Activated CD4-positive, alpha-beta memory T cell treated with anti-CD3 and anti-CD28 coated beads for 36 hours (primary cell): ENCODE measurements around the gene SLX4IP. TPM values are rescaled to one million over a fixed set of nuclear protein-coding genes. Genes with fewer than 3 reads are reported as not detected.

Experiments
- CTCF ChIA-PET: fragments of 350-600 bp; sonication (Branson Sonifier 250); formaldehyde crosslinking; loops from one replicate; lab custom pipeline; 2021; ENCODE audit warnings: antibody characterized with exemption, inconsistent platforms; lab: Charles Lee
- POLR2A ChIA-PET: fragments of 350-600 bp; sonication (Branson Sonifier 250); formaldehyde crosslinking; loops from one replicate; lab custom pipeline; 2021; ENCODE audit warnings: antibody characterized with exemption; lab: Charles Lee
- DNase-seq: peaks from one replicate; pipeline ENCODE4 v3.0.0-alpha.2; 2020
- H3K27ac Mint-ChIP-seq: one replicate; pipeline ENCODE4 v1.8.0; 2021; ENCODE audit warnings: mixed read lengths
- H3K27me3 Mint-ChIP-seq: one replicate; pipeline ENCODE4 v1.8.0; 2021; ENCODE audit warnings: mixed read lengths
- H3K36me3 Mint-ChIP-seq: one replicate; pipeline ENCODE4 v1.8.0; 2021; ENCODE audit warnings: mixed read lengths
- H3K4me1 Mint-ChIP-seq: one replicate; pipeline ENCODE4 v1.8.0; 2021; ENCODE audit warnings: low read depth, mixed read lengths
- H3K4me3 Mint-ChIP-seq: one replicate; pipeline ENCODE4 v1.8.0; 2021; ENCODE audit warnings: mild to moderate bottlenecking, mixed read lengths
- H3K9me3 Mint-ChIP-seq: one replicate; pipeline ENCODE4 v1.8.0; 2021; ENCODE audit warnings: mixed read lengths
- intact Hi-C: fragments of 100-400 bp; cut with micrococcal nuclease; formaldehyde crosslinking; loops from one replicate; pipeline ENCODE4 v1.15.1; 2023
- total RNA-seq, 2 experiments: library from RNA; stranded (reverse); gene quantifications; one replicate each; pipeline ENCODE4 v1.2.3, GENCODE V29; 2021

SLX4IP gene
- total RNA-seq, 2 experiments from 2014 or later = 5.5 to 6.3 TPM

DNA sequence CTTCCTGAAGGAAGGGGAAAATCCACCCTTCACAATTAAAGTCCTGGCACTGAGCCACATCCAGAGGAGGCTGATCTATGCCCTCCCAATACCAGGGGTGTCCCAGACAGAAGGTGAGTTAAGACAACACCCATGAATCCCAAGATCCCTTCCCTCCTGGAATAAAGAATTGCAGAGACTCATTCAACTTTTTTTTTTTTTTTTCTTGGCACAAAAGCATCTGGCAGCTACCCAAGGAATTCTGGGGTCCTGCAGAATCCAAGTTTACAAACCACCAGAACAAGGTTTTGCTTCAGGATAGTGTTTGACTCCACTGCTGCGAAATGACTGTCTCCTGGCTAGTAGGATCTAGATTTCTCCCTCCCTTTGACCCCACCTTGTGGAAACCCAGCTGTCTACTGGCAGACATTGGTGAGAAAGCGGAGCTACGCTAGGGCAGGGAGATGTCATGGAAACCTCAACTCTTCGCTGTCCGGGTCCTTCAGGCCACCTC is 201.3 kb downstream of the SLX4IP start:
- Mint-ChIP-seq H3K4me1 (no peaks in the 10 kb centered on the region), H3K9me3 (no peaks in the 10 kb centered on the region), H3K27me3 (no peaks in the 10 kb centered on the region), H3K27ac (no peak overlapping the region), H3K36me3 (no peaks in the 10 kb centered on the region), H3K4me3 (no peak overlapping the region)
- intact Hi-C loops = no loop called here
- CTCF ChIA-PET = no interaction called here
- POLR2A ChIA-PET = no interaction called here
- no peak for DNase-seq

DNA sequence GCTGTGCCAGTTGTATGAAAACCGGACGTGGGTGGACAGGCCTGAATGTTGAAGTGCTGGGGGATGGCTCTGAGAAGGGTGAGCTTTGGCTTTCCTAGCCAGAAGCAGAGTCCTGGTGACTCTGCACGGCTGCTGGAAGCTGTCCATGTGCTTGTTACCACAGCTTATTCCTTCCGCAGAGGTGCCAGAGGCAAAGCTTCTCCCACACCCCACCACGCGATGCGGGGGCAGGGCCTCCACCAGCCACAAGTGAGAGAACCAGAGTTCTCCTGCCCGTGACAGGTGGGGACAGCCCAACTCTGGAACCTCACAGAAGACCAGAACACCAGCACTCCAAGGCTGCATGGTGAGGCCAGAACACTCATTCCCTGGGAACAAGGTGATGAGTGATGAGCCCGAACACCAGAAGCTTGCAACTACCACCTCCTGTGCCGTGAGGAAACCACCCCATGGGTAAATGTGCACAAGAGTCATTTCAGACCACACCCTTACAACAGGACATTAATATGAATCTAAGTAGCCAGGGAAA is 202.0 kb downstream of the SLX4IP start:
- no peak overlapping the region for H3K4me3 Mint-ChIP-seq
- no peaks in the 10 kb centered on the region for H3K4me1 Mint-ChIP-seq
- ChIA-PET CTCF (no interaction called here), POLR2A (no interaction called here)
- no peaks in the 10 kb centered on the region for H3K27me3 Mint-ChIP-seq
- H3K9me3 Mint-ChIP-seq = no peaks in the 10 kb centered on the region
- no peak overlapping the region for H3K27ac Mint-ChIP-seq
- H3K36me3 Mint-ChIP-seq = no peaks in the 10 kb centered on the region
- intact Hi-C loops = no loop called here
- no peak for DNase-seq

DNA sequence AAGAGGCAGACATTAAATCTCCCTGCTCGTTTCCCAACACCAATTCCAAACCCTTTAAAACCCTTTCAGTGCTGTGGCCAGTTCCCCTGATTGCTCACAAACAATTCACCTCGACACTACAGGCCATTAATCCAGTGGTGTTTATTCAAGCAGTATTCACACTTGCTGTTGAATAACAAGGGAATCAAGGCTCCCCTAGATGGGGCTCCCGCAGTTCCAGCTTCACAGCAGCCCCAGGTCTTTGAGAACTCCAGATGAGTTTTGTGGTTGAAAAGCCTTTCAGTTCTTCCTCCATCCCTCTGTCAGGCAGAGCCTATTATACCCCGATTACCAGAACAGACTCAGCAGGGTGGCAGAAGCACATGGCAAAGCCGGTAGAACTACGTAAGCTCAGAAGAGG is 202.5 kb downstream of the SLX4IP start:
- no peak for DNase-seq
- intact Hi-C loops = no loop called here
- Mint-ChIP-seq H3K4me3 (no peak overlapping the region), H3K4me1 (no peaks in the 10 kb centered on the region), H3K36me3 (no peaks in the 10 kb centered on the region), H3K27ac (no peak overlapping the region), H3K27me3 (no peaks in the 10 kb centered on the region), H3K9me3 (no peaks in the 10 kb centered on the region)
- CTCF ChIA-PET = interaction anchor here (0.6 kb wide), 1 partner anchor 323 kb away, joined by 3 read pairs; no protein-coding TSS in a partner anchor
- POLR2A ChIA-PET = no interaction called here

DNA sequence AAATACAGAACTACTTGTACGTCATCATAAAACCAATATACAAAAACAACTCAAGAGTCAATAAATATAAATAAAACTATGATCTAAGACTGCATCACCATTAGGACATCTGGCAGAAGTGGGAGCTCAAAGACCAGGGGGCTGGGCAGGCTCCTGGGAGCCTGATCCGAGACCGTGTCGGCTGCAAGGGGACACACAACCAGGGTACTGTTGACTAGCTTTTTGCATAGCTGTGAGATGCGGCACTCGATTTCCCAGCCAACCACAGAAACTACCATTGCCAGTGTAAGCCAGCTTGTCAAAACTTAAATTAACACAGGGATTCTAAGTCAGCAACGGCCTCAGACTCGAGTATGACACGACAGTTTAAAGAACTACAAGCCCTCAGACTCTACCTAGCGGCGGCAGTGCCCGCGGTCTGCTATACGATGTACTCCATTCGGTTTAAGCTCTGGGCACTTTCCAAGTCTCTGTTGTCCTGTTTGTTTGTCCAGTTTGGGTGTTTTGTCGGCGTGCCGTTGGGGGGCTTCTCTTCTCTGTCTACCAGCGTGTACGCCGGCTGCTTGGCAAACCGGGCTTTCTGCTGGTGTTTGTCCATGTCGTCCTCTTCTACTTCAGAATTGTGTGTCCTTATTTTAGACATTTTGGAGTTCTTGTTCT is 204.1 kb downstream of the SLX4IP start:
- CTCF ChIA-PET = no interaction called here
- H3K27me3 Mint-ChIP-seq = no peaks in the 10 kb centered on the region
- POLR2A ChIA-PET = no interaction called here
- intact Hi-C loops = no loop called here
- no peak for DNase-seq
- H3K4me1 Mint-ChIP-seq = no peaks in the 10 kb centered on the region
- no peaks in the 10 kb centered on the region for H3K36me3 Mint-ChIP-seq
- no peak overlapping the region for H3K4me3 Mint-ChIP-seq
- no peaks in the 10 kb centered on the region for H3K9me3 Mint-ChIP-seq
- no peak overlapping the region for H3K27ac Mint-ChIP-seq

DNA sequence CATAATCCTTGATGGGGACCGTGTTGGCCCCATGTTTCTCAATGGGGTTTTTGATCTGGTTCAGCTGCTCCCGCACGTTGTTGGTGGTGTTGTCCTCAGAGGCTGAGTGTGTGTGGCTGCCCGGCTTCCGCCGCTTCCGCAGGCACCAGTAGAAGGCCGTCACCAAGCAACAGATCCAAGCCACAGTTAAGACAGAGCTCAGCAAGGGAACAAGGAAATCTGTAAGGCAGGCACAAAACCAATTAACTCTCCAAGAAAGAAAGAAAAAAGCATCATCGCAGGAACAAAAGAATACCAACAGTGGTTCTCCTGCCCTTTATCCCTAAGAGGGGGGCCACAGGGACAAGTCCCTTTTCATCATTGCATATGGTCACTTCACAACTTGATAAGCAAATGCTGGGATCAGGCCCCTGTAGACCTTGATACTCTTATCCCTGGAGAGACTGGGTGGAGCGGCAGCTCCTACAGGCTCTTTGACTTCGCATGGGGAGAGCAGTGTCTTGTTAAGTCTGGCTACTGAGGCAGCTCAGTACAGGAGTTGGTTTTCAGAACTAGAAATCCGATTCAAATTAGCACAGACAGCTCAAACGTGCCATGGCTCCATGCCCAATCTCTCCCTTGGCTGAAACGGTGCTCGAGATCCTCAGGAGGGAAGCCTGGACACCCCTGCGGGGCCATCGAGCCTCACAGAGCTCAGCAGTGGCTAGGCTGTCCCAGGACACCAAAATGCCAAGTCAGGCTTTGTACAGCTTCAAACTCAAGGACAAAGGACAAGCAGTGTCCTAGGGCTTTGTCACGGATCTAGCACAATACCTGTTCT is 204.8 kb downstream of the SLX4IP start:
- no peak overlapping the region for H3K27ac Mint-ChIP-seq
- H3K4me3 Mint-ChIP-seq = no peak overlapping the region
- H3K27me3 Mint-ChIP-seq = no peaks in the 10 kb centered on the region
- CTCF ChIA-PET = no interaction called here
- no peaks in the 10 kb centered on the region for H3K36me3 Mint-ChIP-seq
- DNase-seq = no peak
- POLR2A ChIA-PET = no interaction called here
- H3K9me3 Mint-ChIP-seq = no peaks in the 10 kb centered on the region
- H3K4me1 Mint-ChIP-seq = no peaks in the 10 kb centered on the region
- intact Hi-C loops = no loop called here

DNA sequence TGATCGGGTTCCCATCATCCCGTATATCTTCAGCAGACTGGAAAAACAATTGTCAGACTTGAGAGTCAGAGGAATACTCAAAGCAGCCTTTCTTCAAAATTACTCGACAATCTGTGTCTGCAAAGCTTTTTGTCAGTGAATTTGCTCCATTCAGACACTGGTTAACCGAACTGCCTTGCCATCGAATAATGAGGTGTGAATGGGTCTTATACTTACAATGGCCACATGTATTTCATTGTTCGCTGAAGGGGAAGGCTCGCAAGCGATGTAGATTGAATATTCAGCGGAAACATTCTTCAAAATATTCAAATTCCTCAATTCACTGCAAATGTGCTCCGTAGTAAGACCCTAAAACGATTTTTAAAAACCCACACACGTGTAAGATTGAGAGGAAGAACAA is 205.8 kb downstream of the SLX4IP start:
- Mint-ChIP-seq H3K4me3 (no peak overlapping the region), H3K27ac (no peak overlapping the region), H3K9me3 (no peaks in the 10 kb centered on the region), H3K27me3 (peaks cover 2% of the 10 kb centered on the region), H3K36me3 (no peaks in the 10 kb centered on the region), H3K4me1 (no peaks in the 10 kb centered on the region)
- CTCF ChIA-PET = no interaction called here
- no peak for DNase-seq
- POLR2A ChIA-PET = no interaction called here
- intact Hi-C loops = no loop called here

DNA sequence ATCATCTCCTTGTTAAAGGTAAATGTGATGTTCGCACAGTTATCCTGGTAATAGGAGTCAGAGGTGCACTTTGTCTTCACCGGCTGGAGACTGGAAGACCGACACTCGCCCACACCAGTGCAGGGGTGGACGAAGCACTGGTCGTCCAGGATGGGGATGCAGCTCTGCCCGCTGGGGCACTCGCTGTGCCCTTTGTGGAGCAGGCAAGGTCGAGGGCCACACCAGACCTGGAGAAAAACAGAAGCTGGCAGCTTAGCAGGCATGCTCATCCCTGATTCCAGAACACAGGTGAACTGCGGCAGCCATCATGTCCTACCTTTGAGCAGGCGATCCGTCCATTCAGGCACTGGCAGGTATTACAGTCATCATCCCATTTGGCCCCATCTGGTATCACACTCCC is 206.4 kb downstream of the SLX4IP start:
- ChIA-PET POLR2A (no interaction called here), CTCF (no interaction called here)
- intact Hi-C loops = no loop called here
- Mint-ChIP-seq H3K36me3 (no peaks in the 10 kb centered on the region), H3K27me3 (peaks cover 2% of the 10 kb centered on the region), H3K27ac (no peak overlapping the region), H3K9me3 (no peaks in the 10 kb centered on the region), H3K4me3 (no peak overlapping the region), H3K4me1 (no peaks in the 10 kb centered on the region)
- DNase-seq = no peak

DNA sequence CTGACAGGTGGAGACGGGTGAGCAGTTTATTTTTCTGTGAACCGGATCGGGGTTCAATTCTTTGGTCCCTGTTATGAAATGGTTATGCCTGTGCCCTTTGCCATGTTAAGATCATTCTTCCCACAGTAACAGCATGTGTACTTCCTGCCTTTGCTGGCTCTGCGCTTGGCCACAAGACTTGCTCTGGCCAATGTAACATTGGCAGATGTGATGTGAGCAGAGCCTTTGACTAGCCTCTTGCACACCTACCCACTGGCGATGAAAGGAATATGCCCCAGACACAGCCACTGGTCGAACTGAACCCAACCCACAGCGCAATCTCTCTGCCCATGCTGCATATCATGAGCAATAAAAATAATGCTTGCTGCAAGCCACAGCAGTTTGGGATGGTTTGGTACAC is 206.8 kb downstream of the SLX4IP start:
- intact Hi-C loops = no loop called here
- Mint-ChIP-seq H3K27me3 (peaks cover 2% of the 10 kb centered on the region), H3K36me3 (no peaks in the 10 kb centered on the region), H3K27ac (no peak overlapping the region), H3K4me3 (no peak overlapping the region), H3K9me3 (no peaks in the 10 kb centered on the region), H3K4me1 (no peaks in the 10 kb centered on the region)
- ChIA-PET POLR2A (no interaction called here), CTCF (no interaction called here)
- DNase-seq = no peak

DNA sequence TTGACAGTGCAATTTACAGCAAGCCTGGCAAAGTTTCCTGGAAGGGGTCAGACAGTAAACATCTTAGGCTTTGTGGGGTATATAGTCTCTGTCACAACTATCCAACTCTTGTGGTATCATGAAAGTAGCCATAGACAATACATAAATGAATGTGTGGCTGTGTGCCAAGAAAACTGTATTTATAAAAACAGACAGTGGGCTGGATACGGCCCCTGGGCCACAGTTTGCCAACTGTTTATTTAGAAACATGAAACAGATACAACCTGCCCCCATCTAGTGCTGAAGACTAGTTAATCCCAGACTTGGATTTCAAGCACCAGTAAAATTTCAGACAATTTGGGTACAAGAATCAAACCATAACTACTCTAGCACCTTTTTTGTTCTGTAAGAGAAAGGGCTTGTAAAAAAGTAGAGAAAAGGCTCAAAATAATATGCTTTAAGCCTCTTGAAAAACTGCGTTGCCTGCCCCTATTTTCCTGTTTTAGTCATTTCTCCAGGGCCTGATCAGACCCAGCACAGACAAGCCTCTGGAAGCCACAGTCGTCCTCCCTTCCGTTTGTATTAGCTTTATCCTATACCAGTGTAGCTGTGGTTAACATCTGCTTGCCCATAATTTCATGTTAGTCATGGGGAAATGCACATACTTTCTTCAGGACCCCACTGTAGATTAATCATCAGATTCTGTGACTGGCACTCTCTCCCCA is 207.9 kb downstream of the SLX4IP start:
- ChIA-PET CTCF (no interaction called here), POLR2A (no interaction called here)
- Mint-ChIP-seq H3K4me1 (no peaks in the 10 kb centered on the region), H3K4me3 (no peak overlapping the region), H3K36me3 (no peaks in the 10 kb centered on the region), H3K27me3 (peaks cover 5% of the 10 kb centered on the region), H3K27ac (no peak overlapping the region), H3K9me3 (no peaks in the 10 kb centered on the region)
- intact Hi-C loops = no loop called here
- no peak for DNase-seq

DNA sequence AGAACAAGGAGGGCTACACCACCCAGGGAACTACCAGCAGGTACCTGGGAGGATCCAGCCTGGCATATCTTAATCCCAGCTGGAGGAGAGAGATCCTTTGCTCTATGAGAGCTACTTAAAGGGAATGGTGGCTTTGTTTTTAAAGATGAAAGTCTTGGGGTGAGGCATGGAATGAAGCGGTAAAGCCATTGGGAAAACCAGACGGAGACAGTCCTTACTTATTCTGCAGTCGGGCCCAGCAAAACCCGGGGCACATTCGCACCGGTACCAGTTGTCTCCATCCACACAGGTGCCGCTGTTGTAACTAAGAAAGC is 208.4 kb downstream of the SLX4IP start:
- ChIA-PET POLR2A (interaction anchor here (0.7 kb wide), 1 partner anchor 362 kb away, joined by 3 read pairs; no protein-coding TSS in a partner anchor), CTCF (no interaction called here)
- DNase-seq = no peak
- Mint-ChIP-seq H3K9me3 (no peaks in the 10 kb centered on the region), H3K36me3 (no peaks in the 10 kb centered on the region), H3K27ac (no peak overlapping the region), H3K27me3 (peaks cover 5% of the 10 kb centered on the region), H3K4me3 (no peak overlapping the region), H3K4me1 (no peaks in the 10 kb centered on the region)
- intact Hi-C loops = no loop called here

DNA sequence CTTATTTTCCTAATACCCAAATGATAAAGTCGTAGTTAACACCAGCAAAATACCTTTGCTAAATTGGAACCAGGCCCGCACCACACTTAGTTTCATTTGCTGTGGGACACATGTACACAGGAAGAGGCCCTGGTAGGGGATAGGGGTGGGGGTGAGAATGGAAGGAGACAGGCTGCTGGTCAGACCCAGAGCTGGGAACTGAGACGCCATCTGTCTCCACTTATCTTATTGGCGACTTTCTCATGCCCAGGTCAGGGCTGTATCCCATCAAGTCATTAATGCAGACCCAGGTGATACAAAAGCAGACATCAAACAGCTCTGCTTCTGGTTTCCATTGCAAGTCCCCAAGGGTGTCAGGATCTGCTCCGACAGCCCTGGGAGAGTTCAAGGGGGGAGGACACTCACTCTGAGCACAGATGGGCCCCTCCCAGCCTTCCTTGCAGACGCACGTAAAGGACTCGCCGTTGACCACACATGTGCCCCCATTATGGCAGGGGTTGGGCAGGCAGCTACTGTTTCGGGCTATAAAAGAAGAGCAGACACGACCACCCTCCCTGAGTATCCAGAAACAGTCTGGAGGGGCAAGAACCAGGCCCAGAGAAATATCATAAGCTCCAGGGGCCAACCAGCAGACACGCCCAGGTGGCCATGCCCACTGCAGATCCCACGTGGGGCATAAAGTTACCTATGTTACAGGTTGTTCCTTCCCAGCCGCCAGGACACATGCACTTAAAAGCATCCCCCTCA is 209.5 kb downstream of the SLX4IP start:
- H3K4me3 Mint-ChIP-seq = no peak overlapping the region
- ChIA-PET CTCF (no interaction called here), POLR2A (no interaction called here)
- peaks cover 5% of the 10 kb centered on the region for H3K27me3 Mint-ChIP-seq
- no peaks in the 10 kb centered on the region for H3K9me3 Mint-ChIP-seq
- H3K4me1 Mint-ChIP-seq = no peaks in the 10 kb centered on the region
- DNase-seq = no peak
- no peak overlapping the region for H3K27ac Mint-ChIP-seq
- H3K36me3 Mint-ChIP-seq = no peaks in the 10 kb centered on the region
- intact Hi-C loops = no loop called here

DNA sequence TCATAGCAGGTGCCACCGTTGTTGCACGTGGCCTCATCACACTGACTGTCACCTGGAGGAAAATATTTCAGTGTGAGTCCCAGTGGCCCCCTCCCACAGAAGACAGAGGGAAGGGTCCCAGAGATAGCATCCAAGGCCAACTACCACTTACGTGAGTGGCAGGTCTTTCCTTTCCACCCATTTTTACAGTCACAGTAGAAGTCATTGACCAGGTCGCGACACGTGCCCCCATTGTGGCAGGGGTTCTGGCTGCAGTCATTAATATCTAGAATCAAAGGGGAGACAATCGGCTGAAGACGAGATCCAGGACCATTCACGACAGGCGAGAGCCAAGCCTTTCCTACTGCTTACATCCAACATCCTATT is 210.1 kb downstream of the SLX4IP start:
- ChIA-PET POLR2A (no interaction called here), CTCF (no interaction called here)
- no peaks in the 10 kb centered on the region for H3K4me1 Mint-ChIP-seq
- no peaks in the 10 kb centered on the region for H3K36me3 Mint-ChIP-seq
- H3K4me3 Mint-ChIP-seq = no peak overlapping the region
- no peaks in the 10 kb centered on the region for H3K9me3 Mint-ChIP-seq
- intact Hi-C loops = no loop called here
- no peak overlapping the region for H3K27ac Mint-ChIP-seq
- peaks cover 5% of the 10 kb centered on the region for H3K27me3 Mint-ChIP-seq
- DNase-seq = no peak
